Measurements from ENCODE around the gene FOXL2. TPM values are rescaled to one million over a fixed set of nuclear protein-coding genes. Genes with fewer than 3 reads are reported as not detected.

FOXL2 gene
- total and polyA plus RNA-seq, 2 donors: 0.18 TPM; not detected in 1

DNA sequence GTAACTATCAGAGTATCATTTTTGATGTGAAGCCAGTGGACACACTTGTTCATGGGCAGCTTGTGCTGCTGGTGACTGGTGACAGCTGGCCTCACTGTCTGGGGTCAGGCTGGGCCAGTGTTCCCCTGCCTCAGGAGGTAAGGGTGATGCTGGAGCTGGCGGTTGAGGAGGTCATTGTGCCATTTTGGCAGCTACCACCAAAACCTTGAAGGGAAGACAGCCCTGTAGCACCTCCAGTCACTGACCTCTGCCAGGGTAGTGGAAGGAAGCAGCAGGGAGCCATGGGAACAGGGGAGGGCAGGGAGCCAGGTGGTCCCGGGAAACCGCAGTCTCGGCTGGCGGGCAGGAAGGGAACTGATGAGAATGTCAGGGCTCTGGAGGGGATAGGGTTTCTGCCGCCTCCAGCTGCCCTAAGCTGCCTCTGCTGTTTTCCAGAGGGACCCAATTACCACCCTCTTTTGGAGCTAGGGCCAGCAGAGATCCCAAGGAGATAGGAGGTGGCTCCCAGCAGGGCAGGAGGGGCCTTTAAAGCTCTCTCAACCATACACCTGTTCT is 24.9 kb upstream of the FOXL2 start:
- H3K36me3 ChIP-seq (ENCODE audit: control insufficient read depth in 2 of 2, insufficient read depth in 2 of 2, low read length in 1 of 2): no peaks in the 10 kb centered on the region
- 88% methylated on average over 6 of the region's 6 CpGs for WGBS
- no peaks in the 10 kb centered on the region for H3K9me3 ChIP-seq (ENCODE audit: control insufficient read depth in 2 of 2, insufficient read depth in 1 of 2, low read length in 1 of 2)
- H3K27me3 ChIP-seq (ENCODE audit: control insufficient read depth in 2 of 2, insufficient read depth in 1 of 2, low read length in 1 of 2): no peaks in the 10 kb centered on the region
- no peak overlapping the region for H3K4me3 ChIP-seq (ENCODE audit: low read length in 2 of 2)
- no peaks in the 10 kb centered on the region for H3K4me1 ChIP-seq (ENCODE audit: control insufficient read depth in 2 of 2, insufficient read depth in 2 of 2, low read length in 2 of 2)
- H3K27ac ChIP-seq (ENCODE audit: low read depth in 1 of 2, low read length in 1 of 2): no peak overlapping the region
- no peak for DNase-seq (ENCODE audit: low read depth in 6 of 9, low spot score in 9 of 9)

DNA sequence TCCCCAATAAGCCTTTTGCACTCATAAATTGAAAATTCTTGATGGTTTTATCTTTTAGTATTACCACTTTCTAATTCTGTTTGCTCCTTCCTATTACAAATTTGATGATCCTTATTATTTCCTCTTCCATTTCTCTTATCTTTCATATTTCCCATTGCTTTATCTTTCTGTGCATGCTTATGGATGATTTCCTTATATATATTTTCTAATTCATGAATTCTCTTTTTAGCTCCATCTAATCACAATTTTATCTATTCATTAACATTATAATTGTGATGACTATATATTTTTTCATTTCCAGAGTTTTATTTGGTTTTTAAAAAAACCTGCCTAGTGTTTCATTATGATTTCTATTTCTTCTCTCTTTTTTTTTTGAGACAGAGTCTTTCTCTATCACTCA is 18.0 kb upstream of the FOXL2 start:
- DNase-seq (ENCODE audit: low read depth in 6 of 9, low spot score in 9 of 9): no peak
- H3K27ac ChIP-seq (ENCODE audit: low read depth in 1 of 2, low read length in 1 of 2): no peak overlapping the region
- H3K9me3 ChIP-seq (ENCODE audit: control insufficient read depth in 2 of 2, insufficient read depth in 1 of 2, low read length in 1 of 2): peaks cover 1 to 3% of the 10 kb centered on the region in 2 donors
- peaks cover 0 to 8% of the 10 kb centered on the region in 2 donors for H3K4me1 ChIP-seq (ENCODE audit: control insufficient read depth in 2 of 2, insufficient read depth in 2 of 2, low read length in 2 of 2)
- peaks cover 6 to 28% of the 10 kb centered on the region in 2 donors for H3K27me3 ChIP-seq (ENCODE audit: control insufficient read depth in 2 of 2, insufficient read depth in 1 of 2, low read length in 1 of 2)
- no peak overlapping the region for H3K4me3 ChIP-seq (ENCODE audit: low read length in 2 of 2)
- no peaks in the 10 kb centered on the region for H3K36me3 ChIP-seq (ENCODE audit: control insufficient read depth in 2 of 2, insufficient read depth in 2 of 2, low read length in 1 of 2)

DNA sequence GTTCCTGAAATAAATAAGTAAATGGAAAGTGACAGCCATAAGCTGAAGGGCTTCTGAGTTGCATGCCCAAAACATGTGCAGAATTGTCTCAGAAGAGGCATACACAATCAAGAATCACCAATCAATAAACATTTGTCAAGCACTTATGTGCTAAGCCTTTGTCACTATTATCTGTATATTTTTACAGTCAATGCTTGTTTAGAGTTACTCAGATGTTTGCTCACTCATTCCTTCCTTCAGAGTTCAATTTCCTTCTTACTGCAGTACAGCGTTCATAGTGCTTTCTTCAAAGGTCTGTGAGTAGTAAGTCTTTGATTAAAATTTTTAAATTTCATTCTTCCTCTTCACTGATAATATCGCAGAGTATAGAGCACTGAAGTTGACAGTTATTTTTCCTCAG is 17.3 kb upstream of the FOXL2 start:
- H3K4me3 ChIP-seq (ENCODE audit: low read length in 2 of 2): no peak overlapping the region
- peaks cover 0 to 8% of the 10 kb centered on the region in 2 donors for H3K4me1 ChIP-seq (ENCODE audit: control insufficient read depth in 2 of 2, insufficient read depth in 2 of 2, low read length in 2 of 2)
- WGBS: 97% methylated on average over 2 of the region's 2 CpGs
- peaks cover 1 to 3% of the 10 kb centered on the region in 2 donors for H3K9me3 ChIP-seq (ENCODE audit: control insufficient read depth in 2 of 2, insufficient read depth in 1 of 2, low read length in 1 of 2)
- DNase-seq (ENCODE audit: low read depth in 6 of 9, low spot score in 9 of 9): no peak
- peaks cover 9 to 35% of the 10 kb centered on the region in 2 donors for H3K27me3 ChIP-seq (ENCODE audit: control insufficient read depth in 2 of 2, insufficient read depth in 1 of 2, low read length in 1 of 2)
- H3K27ac ChIP-seq (ENCODE audit: low read depth in 1 of 2, low read length in 1 of 2): no peak overlapping the region
- no peaks in the 10 kb centered on the region for H3K36me3 ChIP-seq (ENCODE audit: control insufficient read depth in 2 of 2, insufficient read depth in 2 of 2, low read length in 1 of 2)

DNA sequence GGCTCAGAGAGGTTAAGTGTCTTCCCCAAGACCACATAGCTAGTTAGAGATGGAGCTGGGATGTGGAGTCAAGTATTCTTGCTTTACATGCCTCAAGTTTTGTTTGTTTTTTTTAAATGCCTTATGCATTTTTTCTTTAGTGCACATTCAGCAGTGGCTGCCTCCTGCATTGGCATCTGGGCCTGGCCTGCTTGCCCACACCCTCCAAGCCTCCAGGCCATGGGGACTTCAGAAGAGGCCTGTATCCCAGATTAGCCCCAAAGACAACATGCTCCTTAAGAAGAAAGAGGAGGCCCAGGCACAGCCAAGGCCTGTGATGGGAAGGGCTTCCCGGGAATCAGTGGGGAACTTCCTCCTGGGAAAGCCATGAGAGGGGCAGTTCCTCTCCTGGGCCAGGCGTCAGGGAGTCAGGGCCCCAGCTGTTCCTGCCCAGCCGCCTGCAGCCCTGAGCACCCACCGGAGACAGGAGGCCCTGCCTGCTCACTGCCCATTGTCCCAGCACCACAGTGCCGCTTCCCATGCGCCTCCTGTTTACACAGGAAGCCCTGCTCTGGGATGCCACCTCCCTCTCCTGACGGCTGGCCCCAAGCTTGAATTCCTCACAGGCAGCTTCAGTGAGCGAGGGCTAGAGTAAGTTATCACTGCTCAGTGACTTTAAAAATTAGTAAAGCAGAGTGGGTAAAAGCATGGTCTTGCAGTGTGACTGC is 16.1 kb upstream of the FOXL2 start:
- Histone ChIP-seq H3K27ac (ENCODE audit: low read depth in 1 of 2, low read length in 1 of 2) (no peak overlapping the region), H3K36me3 (ENCODE audit: control insufficient read depth in 2 of 2, insufficient read depth in 2 of 2, low read length in 1 of 2) (no peaks in the 10 kb centered on the region), H3K9me3 (ENCODE audit: control insufficient read depth in 2 of 2, insufficient read depth in 1 of 2, low read length in 1 of 2) (peaks cover 1 to 3% of the 10 kb centered on the region in 2 donors), H3K4me3 (ENCODE audit: low read length in 2 of 2) (no peak overlapping the region), H3K4me1 (ENCODE audit: control insufficient read depth in 2 of 2, insufficient read depth in 2 of 2, low read length in 2 of 2) (peaks cover 0 to 8% of the 10 kb centered on the region in 2 donors), H3K27me3 (ENCODE audit: control insufficient read depth in 2 of 2, insufficient read depth in 1 of 2, low read length in 1 of 2) (peaks cover 16 to 42% of the 10 kb centered on the region in 2 donors)
- no peak for DNase-seq (ENCODE audit: low read depth in 6 of 9, low spot score in 9 of 9)
- WGBS: 90% methylated on average over 8 of the region's 8 CpGs

DNA sequence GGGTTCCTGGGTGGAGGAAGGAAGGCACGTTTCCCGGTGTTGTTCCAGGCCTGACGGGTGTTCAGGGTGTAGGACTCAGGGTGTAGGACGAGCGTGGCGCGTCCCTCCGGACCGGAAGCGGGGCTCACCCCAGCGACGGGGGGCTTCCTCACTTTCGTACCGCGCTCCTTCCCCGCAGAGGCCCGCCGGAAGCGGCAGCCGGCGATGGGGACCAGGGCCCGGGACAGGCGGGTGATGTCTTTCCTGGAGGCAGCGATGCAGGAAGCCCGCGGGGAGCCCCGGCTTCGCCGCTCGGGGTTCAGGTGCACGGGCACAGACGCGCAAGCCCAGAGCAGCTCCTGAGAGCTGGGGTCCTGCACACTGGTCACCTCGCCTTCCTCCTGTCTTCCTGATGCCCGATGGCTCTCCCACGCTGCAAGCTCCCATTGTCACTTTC is 13.5 kb upstream of the FOXL2 start:
- Histone ChIP-seq H3K9me3 (ENCODE audit: control insufficient read depth in 2 of 2, insufficient read depth in 1 of 2, low read length in 1 of 2) (peaks cover 1 to 2% of the 10 kb centered on the region in 2 donors), H3K36me3 (ENCODE audit: control insufficient read depth in 2 of 2, insufficient read depth in 2 of 2, low read length in 1 of 2) (no peaks in the 10 kb centered on the region), H3K27me3 (ENCODE audit: control insufficient read depth in 2 of 2, insufficient read depth in 1 of 2, low read length in 1 of 2) (peaks cover 19 to 52% of the 10 kb centered on the region in 2 donors), H3K27ac (ENCODE audit: low read depth in 1 of 2, low read length in 1 of 2) (no peak overlapping the region), H3K4me1 (ENCODE audit: control insufficient read depth in 2 of 2, insufficient read depth in 2 of 2, low read length in 2 of 2) (peaks cover 0 to 8% of the 10 kb centered on the region in 2 donors), H3K4me3 (ENCODE audit: low read length in 2 of 2) (no peak overlapping the region)
- DNase-seq (ENCODE audit: low read depth in 6 of 9, low spot score in 9 of 9): no peak
- WGBS: 1% methylated on average over 36 of the region's 36 CpGs

DNA sequence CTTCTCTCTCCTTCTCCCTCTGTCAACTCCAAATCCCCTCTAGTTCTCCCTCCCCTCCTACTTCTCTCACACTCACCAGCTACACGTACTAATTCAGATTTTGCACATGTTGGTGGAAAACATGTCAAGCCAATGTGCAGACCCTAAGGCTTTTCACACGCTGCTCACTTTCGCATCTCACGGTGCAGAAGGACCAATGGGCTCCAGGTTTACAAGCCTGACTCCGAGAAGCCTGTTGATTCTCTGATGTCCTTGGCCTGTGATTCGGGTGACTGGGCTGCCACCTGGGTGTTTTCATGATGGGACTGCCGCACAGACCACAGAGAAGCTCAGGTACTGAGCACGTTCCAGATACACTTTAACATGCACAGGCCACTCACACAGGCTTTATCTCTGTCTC is 3.8 kb upstream of the FOXL2 start:
- 91% methylated on average over 8 of the region's 8 CpGs for WGBS
- H3K9me3 ChIP-seq (ENCODE audit: control insufficient read depth in 2 of 2, insufficient read depth in 1 of 2, low read length in 1 of 2): peaks cover 0 to 3% of the 10 kb centered on the region in 2 donors
- H3K36me3 ChIP-seq (ENCODE audit: control insufficient read depth in 2 of 2, insufficient read depth in 2 of 2, low read length in 1 of 2): no peaks in the 10 kb centered on the region
- H3K27me3 ChIP-seq (ENCODE audit: control insufficient read depth in 2 of 2, insufficient read depth in 1 of 2, low read length in 1 of 2): peaks cover 52 to 92% of the 10 kb centered on the region in 2 donors
- H3K27ac ChIP-seq (ENCODE audit: low read depth in 1 of 2, low read length in 1 of 2): no peak overlapping the region
- no peak overlapping the region for H3K4me3 ChIP-seq (ENCODE audit: low read length in 2 of 2)
- peaks cover 10 to 15% of the 10 kb centered on the region in 2 donors for H3K4me1 ChIP-seq (ENCODE audit: control insufficient read depth in 2 of 2, insufficient read depth in 2 of 2, low read length in 2 of 2)
- DNase-seq (ENCODE audit: low read depth in 6 of 9, low spot score in 9 of 9): no peak

DNA sequence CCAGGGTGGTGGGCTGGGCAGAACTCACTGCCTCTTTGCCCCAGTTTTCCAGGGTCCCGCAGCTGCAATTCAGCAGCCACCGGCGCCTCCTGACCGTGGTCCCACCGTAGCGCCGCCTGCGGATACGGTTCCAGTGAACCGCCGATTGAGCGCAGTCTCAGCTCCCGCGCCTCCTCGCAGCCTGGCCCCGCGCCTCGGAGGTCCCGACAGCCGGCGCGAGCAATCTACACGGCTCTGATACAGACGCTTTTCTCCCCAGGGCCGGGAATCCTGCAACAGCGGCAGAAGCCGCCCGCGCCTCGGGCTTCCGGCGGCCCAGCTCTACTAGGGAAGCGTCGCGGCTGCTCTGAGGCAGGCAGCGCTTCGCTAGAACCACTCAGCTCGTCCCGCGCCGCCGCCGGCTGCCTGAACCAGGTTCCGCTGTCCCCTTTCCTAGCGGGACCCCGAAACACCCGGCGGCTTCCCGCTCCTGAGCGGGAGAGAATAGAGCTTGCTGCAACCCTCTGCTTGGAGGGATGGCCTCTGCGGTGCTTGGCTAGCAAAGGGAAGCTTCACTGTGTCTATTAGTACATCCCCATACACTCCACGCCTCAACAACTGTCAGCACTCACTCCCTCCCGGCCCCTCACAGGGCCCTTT is 3.2 kb upstream of the FOXL2 start:
- peak in 1 of 9 donors; percentile 39 for DNase-seq (ENCODE audit: low read depth in 6 of 9, low spot score in 9 of 9)
- H3K9me3 ChIP-seq (ENCODE audit: control insufficient read depth in 2 of 2, insufficient read depth in 1 of 2, low read length in 1 of 2): peaks cover 0 to 3% of the 10 kb centered on the region in 2 donors
- peaks cover 54 to 91% of the 10 kb centered on the region in 2 donors for H3K27me3 ChIP-seq (ENCODE audit: control insufficient read depth in 2 of 2, insufficient read depth in 1 of 2, low read length in 1 of 2)
- H3K4me3 ChIP-seq (ENCODE audit: low read length in 2 of 2): peak overlapping the region in 1 of 2 donors; percentile 4
- no peaks in the 10 kb centered on the region for H3K36me3 ChIP-seq (ENCODE audit: control insufficient read depth in 2 of 2, insufficient read depth in 2 of 2, low read length in 1 of 2)
- H3K4me1 ChIP-seq (ENCODE audit: control insufficient read depth in 2 of 2, insufficient read depth in 2 of 2, low read length in 2 of 2): peaks cover 13 to 18% of the 10 kb centered on the region in 2 donors
- 2% methylated on average over 53 of the region's 53 CpGs for whole genome bisulfite sequencing
- H3K27ac ChIP-seq (ENCODE audit: low read depth in 1 of 2, low read length in 1 of 2): no peak overlapping the region

DNA sequence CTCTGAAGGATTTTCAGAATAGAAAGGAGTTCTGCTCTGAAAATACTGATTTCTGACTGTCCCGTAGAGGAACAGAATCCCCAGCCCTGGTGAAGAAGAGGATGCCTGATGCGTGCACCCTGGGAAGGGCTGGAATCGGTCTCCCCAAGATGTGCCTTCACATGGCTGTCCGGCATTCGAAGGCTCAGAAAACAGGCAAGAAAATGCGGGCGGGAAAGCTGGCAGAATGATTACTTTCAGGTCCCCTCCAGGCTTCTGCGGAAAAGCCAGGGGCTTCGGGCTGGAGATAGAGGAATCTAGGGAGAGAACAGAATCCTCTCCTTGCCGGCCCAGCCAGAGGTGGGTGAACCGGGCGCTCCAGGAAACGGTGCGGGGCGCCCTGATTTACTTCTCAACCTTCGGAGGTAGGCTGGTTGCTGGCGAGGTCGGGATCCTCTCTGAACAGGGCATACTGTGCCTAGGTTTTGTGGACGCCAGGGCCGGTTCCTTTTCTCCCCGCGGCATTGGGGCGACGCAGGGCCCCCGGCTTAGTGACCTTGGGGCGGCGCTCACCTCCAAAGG is 2.6 kb upstream of the FOXL2 start:
- H3K27me3 ChIP-seq (ENCODE audit: control insufficient read depth in 2 of 2, insufficient read depth in 1 of 2, low read length in 1 of 2): peaks cover 59 to 91% of the 10 kb centered on the region in 2 donors
- peak overlapping the region in 1 of 2 donors; percentile 4 for H3K4me3 ChIP-seq (ENCODE audit: low read length in 2 of 2)

DNA sequence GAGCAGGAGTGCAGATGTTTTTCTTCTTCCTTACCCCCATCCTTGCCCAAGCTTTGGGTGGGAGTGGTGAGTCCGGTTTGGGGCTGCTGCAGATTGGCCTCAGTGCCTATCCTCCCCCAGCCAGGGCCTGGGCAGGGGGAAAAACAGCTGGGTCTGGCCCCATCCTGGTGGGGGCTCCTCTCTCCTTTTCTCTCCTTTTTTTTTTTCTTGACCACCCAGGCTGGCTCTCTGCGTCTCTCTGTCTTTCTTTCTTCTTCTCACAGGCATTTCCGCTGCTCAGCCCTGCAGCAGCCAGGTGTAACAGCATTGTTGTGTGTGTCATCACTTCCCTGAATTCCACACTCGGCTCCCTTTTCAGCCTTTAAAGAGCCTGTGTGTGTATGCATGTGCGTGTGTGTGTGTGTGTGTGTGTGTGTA is 2.1 kb upstream of the FOXL2 start:
- H3K9me3 ChIP-seq (ENCODE audit: control insufficient read depth in 2 of 2, insufficient read depth in 1 of 2, low read length in 1 of 2): peaks cover 0 to 3% of the 10 kb centered on the region in 2 donors
- no peaks in the 10 kb centered on the region for H3K36me3 ChIP-seq (ENCODE audit: control insufficient read depth in 2 of 2, insufficient read depth in 2 of 2, low read length in 1 of 2)
- peaks cover 59 to 91% of the 10 kb centered on the region in 2 donors for H3K27me3 ChIP-seq (ENCODE audit: control insufficient read depth in 2 of 2, insufficient read depth in 1 of 2, low read length in 1 of 2)
- H3K4me1 ChIP-seq (ENCODE audit: control insufficient read depth in 2 of 2, insufficient read depth in 2 of 2, low read length in 2 of 2): peaks cover 17 to 24% of the 10 kb centered on the region in 2 donors
- DNase-seq (ENCODE audit: low read depth in 6 of 9, low spot score in 9 of 9): no peak
- no peak overlapping the region for H3K4me3 ChIP-seq (ENCODE audit: low read length in 2 of 2)
- WGBS: 34% methylated on average over 5 of the region's 5 CpGs
- no peak overlapping the region for H3K27ac ChIP-seq (ENCODE audit: low read depth in 1 of 2, low read length in 1 of 2)

More for the DNA sequence above, 2.6 kb upstream of the FOXL2 start:
- no peak overlapping the region for H3K27ac ChIP-seq (ENCODE audit: low read depth in 1 of 2, low read length in 1 of 2)
- DNase-seq (ENCODE audit: low read depth in 6 of 9, low spot score in 9 of 9): no peak
- H3K4me1 ChIP-seq (ENCODE audit: control insufficient read depth in 2 of 2, insufficient read depth in 2 of 2, low read length in 2 of 2): peaks cover 17 to 24% of the 10 kb centered on the region in 2 donors
- peaks cover 0 to 3% of the 10 kb centered on the region in 2 donors for H3K9me3 ChIP-seq (ENCODE audit: control insufficient read depth in 2 of 2, insufficient read depth in 1 of 2, low read length in 1 of 2)
- H3K36me3 ChIP-seq (ENCODE audit: control insufficient read depth in 2 of 2, insufficient read depth in 2 of 2, low read length in 1 of 2): no peaks in the 10 kb centered on the region
- 4% methylated on average over 27 of the region's 27 CpGs for WGBS
